Left renal cortex interstitium (tissue), 4 donors: ENCODE data around the gene ANTXR2. TPM values are rescaled to one million over a fixed set of nuclear protein-coding genes. Genes with fewer than 3 reads are reported as not detected.
"Not testable (repeated sequence)": the region's sequence is repeated elsewhere in the genome, so short reads cannot be mapped to it uniquely, and the experiment has no call there.

Source experiments
- DNase-seq, 4 donors: peaks; one replicate each; pipeline ENCODE4 v3.0.0-alpha.2; 2013; ENCODE audit warnings: low read depth in 4 of 4, low spot score in 2 of 4, missing footprints in 1 of 4
- polyA plus RNA-seq, 4 donors: library from polyadenylated mRNA; unstranded; fragments of 120-200 nt; gene quantifications; one replicate each; pipeline ENCODE4 v1.2.1, GENCODE V29; 2013; ENCODE audit not compliant: insufficient read length in 4 of 4

Gene ANTXR2
- polyA plus RNA-seq = 100 to 1,000 TPM in 1 of 4 donors, 10 to 100 TPM in 3; 61.9 to 106 (median 69.5) TPM

DNA sequence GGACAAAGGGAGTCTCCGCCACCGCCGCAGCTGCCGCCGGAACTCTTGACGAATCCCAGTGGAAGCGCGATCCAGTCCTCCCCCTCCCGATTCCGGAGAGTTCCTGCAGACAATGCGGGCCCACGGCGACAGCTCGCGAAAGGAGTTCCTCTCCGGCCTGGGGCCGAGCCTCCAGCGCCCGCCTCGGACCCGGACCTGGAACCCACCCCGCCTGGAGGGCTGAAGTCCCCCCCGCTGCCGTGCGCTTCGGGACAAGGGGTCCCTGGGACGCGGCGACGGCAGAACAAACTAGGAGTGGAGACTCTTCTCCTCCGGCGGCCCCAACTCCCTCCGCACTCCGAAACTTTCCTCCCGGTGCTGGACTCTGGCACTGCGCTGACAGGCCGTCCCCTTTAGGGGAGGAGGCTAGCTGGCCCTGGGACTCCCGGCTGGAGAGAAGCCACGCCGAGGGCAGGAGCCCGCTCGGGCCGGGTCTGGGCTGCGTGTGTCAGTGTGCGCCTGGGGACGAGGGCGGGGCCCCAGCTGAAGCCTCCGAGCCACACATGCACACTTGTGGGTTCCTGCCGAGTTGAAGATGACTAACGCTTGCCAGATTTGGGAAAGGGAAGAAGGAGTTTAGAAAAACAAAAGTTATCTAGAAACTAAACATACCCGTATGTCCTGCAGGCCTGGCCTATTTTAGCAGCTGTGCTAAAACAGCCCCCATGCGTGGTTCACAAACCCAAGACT lies at the start of gene ANTXR2:
Gene ANTXR2 (minus strand): TSS at position 486 of the 729 bp plus-strand sequence. CDS start 669 bp downstream, outside the sequence.
- peak; percentile 72 to 81 (median 76) for DNase-seq

DNA sequence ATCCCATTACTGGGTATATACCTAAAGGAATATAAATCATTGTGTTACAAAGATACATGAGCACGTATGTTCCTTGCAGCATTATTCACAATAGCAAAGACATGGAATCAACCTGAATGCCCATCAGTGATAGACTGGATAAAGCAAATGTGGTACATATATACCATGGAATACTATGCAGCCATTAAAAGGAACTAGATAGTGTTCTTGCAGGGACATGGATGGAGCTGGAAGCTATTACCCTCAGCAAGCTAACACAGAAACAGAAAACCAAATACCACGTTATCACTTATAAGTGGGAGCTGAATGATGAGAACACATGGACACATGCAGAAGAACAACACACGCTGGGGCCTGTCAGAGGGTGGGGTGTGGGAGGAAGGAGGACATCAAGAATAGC lies 48.8 kb upstream of the ANTXR2 start:
- not testable (repeated sequence) for DNase-seq

DNA sequence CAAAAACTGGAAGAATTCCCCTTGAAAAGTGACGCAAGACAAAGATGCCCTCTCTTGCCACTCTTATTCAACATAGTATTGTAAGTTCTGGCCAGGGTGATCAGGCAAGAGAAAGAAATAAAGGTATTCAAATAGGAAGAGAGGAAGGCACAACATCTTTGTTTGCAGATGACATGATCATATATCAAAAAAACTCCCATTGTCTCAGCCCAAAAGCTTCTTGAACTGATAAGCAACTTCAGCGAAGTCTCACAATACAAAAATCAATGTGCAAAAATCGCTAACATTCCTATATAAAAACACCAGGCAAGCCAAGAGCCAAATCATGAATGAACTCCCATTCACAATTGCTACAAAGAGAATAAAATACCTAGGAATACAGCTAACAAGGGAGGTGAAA lies 46.6 kb upstream of the ANTXR2 start:
- DNase-seq = not testable (repeated sequence)

DNA sequence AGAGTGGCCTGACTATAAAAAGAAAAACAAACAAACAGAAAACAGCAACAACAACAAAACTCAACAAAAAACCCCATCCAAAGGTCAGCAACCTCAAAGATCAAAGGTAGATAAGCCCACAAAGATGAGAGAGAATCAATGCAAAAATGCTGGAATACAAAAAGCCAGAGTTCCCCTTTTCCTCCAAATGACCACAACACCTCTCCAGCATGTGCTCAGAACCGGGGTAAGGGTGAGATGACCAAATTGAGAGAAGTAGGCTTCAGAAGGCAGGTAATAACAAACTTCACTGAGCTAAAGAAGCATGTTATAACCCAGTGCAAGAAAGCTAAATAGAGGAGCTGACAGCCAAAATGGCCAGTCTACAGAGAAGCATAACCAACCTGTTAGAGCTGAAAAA lies 43.5 kb upstream of the ANTXR2 start:
- no peak for DNase-seq

DNA sequence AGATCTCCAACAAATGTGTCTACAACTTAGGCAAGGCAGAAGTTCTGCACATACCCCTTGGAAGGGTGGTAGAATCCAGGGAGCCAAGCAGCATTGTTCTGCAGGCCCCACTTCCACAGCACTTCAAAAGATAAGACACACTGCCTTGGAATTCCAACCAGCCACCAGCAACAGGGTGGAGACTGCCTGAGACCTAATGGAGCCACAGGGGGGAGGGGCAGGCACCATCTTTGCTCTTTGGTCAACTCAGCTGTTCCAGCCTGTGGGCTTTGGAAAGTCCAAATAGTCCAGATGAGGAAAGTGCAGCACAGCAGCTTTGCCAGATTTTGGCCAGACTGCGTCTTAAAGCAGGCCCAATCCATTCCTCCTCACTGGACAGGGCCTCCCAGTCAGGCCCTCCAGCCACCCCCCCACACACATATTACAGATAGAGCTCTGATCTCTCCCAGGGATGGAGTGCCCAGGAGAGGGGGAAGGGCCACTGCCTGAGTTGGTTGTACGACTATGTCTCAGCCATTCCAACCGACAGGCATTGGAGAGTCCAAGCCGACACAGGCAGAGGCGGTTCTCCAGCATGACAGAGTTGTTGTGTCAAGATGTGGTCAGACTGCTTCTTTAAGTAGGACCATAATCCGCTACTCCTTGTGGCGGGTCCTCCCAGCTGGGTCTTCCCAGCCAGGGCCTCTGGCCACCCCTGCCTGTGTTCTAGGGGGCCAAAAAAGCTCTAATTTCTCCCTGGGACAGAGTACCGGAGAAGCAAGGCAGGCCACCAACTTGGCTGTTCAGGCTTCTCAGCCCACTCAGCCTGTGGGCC lies 42.5 kb upstream of the ANTXR2 start:
- DNase-seq = no peak

DNA sequence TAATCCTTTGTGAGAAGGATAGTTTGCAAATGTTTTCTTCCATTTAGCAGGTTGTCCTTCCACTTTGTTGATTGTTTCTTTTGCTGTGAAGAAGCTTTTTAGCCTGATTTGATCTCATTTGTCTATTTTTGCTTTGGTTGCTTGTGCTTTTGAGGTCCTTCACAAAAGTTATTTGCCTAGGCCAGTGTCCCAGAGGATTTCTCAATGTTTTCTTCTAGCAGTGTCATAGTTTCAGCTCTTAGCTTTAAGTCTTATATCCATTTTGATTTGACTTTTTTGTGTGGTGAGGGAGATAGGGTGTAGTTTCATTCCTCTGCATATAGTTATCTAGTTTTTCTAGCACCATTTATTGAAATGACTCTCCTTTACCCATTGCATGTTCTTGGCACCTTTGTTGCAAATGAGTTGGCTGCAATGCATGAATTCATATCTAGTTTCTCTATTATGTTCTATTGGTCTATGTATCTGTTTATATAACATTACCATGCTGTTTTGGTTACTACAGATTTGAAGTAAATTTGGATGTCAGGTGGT lies 41.8 kb upstream of the ANTXR2 start:
- DNase-seq = no peak

DNA sequence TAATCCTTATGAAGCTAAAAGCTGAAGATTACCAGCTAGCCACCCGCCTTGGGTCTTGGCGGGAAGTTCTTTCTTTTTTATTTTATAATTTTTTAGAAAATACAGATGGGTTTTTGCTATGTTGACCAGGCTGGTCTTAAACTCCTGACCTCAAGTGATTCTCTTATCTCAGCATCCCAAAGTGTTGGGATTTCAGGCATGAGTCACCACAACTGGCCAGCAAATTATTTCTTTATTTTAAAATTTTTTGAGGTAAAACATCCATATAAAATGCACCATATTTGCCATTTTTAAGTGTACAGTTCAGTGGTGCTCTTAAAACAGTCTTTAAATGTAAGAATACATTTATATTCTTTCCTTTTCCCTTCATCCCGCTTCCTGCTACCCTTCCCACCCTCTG lies 40.6 kb upstream of the ANTXR2 start:
- no peak for DNase-seq

DNA sequence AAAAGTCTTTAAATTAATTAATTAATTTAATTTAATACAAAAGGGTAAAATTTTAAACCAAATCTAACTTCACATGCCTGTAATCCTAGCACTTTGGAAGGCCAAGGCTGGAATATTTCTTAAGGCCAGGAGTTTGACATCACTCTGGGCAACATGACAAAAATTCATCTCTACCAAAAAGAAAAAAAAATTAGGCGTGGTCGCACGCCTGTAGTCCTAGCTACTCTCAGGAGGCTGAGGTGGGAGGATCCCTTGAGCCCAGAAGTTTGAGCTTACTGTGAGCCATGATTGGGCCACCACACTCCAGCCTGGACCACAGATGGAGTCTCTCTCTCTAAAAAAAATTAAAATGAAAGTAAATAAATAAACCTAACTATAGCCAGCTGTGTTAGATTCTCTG lies 39.2 kb upstream of the ANTXR2 start:
- no peak for DNase-seq

DNA sequence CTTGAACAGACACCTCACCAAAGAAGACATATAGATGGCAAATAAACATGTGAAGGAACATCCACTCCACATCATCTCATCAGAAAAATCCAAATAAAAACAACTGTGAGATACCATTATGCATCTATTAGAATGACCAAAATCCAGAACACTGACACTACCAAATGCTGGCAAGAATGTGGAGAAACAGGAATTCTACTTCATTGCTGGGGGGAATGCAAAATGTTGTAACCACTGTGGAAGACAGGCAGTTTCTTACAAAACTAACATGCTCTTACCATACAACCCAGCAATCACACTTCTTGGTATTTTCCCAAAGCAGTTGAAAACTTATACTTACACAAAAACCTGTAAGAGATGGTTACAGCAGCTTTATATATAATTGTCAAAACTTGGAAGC lies 38.2 kb upstream of the ANTXR2 start:
- DNase-seq = no peak

DNA sequence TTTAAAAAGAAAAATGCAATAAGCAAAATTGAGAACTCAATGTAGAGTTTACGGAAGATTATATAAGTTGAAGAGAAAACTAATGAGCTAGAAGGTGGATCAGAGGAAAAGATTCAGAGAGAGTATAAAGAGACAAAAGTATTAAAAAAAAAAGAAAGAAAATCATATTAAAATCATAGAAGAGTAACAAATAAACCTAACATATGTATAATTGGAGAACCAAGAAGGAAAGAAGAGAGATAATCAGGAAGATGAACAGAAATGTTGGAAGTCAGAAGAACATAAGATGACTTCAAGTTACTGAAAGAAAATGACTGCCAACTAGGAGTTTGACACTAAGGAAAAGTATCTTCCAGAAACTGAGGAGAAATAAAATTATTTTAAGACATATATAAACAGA lies 34.3 kb upstream of the ANTXR2 start:
- DNase-seq = no peak

DNA sequence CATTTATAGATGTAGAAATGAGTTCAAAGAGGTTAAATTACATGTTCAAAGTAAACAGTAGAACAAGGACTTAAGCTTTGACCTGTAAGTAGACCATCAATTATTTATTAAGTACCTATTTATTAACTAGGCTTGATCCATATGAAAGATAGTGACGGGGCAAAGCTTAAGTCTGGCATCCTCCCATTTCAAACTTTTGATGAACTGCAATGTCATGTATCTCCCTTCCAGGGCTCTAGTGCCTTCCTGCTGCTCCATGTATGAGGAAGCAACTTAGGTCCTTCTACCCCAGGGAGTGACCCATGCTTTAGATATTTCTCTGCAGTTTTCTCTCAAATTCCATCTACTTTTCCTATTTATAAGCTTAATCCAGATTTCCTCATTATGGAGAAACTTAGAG lies 31.9 kb upstream of the ANTXR2 start:
- DNase-seq = no peak

DNA sequence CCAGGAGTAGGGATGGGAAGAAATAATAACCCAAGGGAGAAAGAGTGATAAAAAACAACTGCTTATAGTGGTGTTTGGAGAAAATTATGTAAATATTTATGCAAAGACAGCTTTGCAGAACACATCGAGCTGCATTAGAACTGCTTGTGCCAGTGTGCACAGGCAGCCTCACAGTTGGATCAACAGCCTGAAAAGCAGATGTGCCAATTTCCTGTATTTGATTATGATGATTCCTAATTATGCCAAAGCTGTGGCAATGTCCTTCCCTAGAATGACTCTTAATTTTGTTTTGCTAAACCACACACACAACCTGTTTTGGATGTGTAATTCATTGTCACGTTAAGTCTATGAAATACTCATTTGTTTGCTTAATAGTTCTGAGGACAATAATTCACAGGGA lies 30.6 kb upstream of the ANTXR2 start:
- DNase-seq = no peak

DNA sequence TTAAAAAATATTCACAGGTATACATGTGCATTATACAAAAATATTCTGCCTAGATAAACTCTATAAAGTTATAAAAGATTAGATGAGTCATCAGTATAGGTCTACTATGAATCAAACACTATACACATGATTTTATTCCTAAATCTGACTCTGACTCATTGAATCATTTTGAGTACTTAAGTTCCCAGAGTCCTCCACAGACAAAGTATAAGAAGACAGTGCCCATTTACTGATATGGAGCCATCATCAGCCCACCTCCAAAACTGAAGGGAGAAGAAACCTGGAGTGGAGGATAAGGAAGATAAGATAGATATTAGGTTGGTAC lies 28.7 kb upstream of the ANTXR2 start:
- DNase-seq = no peak

DNA sequence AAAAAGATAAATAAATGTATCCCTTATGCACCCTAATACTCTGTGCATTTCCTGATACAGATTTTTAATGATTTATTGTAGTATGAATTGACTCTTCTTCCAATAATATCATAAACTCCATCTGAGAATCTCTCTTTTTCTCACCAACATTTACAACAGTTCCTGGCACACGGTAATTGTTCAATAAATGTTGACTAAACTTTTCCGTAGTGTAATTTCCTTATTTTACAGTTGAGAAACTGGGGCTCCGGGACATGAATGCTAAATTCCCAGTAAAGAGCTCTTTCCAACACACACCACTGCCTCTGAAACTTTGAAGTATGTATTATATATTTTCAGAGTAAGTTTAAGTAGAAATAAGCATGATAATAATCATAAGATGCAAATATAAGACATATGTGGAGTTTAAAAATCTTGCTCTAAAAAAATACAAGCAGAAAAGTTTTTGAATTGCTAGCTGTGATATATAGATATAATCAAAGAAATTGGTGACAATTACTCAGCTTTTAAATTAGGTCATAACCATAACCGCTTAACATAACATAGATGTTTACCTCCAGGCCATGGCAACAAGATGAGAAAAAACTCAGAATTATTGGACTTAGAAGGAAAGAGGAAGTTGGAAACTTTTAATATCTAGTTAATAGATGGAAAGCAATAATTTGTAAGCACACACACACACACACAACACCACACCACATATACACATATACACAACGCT lies 28.2 kb upstream of the ANTXR2 start:
- no peak for DNase-seq

DNA sequence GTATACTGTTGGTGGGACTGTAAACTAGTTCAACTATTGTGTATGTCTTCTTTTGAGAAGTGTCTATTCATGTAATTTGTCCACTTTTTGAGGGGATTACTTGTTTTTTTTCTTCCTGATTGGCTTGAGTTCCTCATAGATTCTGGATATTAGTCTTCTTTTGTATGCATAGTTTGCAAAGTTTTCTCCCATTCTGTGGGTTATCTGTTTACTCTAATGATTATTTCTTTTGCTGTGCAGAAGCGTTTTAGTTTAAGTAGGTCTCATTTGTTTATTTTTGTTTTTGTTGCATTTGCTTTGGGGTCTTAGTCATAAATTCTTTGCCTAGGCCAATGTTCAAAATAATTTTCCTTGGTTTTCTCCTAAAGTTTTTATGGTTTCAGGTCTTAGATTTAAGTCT lies 26.6 kb upstream of the ANTXR2 start:
- DNase-seq = no peak

DNA sequence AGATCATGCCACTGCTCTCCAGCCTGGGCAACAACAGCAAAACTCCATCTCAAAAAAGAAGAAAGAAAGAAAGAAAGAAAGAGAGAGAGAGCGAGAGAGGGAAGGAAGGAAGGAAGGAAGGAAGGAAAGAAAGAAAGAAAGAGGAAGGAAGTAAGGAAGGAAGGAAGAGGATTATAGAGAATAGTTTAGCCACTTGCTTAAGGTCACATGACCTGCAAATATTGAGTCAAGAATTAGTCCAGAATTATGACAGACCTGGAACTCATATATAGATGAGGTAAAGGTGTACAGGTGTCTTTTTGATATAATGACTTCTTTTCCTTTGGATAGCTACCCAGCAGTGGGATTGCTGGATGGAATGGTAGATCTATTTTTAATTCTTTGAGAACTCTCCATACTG lies 25.6 kb upstream of the ANTXR2 start:
- DNase-seq = no peak

DNA sequence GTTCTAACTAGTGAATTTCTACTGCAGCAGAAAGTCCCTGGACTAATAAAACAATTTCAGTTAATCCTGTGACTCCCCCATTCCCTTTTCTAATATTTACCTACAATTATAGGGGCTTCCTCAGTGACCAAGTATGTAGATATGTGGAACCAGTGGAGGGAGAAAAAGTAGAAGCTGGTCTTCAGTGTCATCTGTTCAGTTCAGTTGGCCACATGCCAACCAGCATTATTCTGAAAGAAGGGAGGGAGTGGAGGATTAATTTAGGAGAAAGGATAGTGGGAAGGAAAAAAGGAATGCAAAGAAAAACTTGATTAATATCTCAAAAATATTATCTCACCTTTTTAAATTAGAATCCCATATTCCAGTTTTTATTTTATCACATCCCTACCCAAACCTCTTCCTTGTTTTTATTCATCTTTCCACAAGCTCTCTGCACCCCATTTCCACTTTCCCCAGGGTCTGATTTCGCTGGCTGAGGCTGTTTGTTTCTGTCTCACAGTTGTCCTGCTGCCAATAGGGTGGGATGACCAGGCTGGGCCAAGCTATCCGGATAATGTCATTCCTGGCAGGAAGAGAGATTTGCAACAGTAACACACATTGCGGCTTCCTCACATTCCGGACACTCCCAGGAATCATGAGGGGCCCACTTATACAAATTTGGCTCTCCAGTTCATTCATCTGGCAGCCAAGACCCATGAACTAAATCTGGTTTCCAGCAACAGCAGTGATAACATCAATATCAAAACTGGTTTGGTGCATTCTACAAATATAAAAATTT lies 24.6 kb upstream of the ANTXR2 start:
- no peak for DNase-seq

DNA sequence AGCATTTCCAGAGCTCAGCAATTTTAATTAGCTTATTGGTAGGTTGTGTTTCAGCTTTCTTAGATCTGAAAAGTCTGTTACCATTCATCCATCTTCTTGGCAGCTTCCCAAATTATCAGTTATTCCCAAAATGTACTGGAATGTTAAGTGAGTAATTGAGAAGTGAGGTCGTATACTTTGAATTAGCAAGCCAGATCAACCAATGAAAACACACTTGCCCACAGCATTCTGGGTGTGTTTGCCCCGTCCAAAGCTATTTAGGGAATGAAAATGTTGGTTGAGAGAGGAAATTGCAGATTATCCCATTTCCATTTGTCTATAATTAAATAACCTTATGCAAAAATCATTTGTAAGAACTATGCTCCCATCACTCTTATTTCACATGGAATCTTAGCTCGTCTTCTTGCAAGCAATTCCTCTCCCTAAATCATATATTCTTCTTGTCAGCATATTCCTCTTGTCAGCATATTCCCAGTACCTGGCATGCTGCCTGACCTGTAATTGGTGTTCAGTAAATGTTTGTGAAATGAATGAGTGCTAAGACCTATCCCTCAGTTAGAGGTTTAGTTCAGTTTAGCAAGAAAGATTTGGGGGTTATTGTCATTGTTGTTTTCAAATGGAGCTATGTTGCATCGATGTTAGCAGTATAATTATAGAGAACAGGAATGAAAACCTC lies 23.3 kb upstream of the ANTXR2 start:
- DNase-seq = no peak

DNA sequence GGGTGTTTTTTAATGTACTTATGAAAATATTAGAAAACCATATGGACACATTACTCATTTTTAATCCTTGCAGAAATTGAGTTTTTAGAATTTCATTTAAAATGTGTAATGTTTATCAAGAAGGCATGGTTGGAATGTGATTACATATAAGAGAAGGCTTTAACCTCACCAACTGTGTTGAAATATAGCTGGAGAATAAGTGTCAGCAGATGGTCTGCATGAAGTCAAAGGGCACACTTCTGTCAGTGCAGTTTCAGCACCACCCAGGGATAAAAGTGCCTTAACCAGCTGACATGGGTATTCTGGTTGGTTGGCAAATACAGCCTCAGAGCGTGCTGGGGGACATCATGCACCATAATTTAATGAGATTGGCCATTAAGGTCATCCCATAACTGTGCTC lies 21.2 kb upstream of the ANTXR2 start:
- DNase-seq = no peak

DNA sequence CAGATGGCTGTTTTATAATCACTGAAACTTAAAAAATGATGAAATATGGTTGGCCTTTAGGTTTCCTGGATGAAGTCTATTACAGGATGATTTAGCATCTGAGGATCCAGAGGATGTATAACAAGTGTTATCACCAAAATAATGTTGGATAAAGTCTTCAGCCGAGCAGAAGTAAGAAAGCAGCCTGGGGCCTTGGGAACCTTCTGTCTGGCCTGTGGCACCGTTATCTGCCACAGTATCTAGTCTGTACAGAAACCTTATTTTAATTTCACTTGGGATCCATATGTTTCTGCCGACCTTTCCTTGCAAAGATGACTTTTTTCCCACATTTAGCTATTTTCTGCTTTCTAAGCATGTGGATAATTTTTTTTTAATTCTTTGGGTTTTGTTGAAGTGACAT lies 20.5 kb upstream of the ANTXR2 start:
- no peak for DNase-seq
